GM18508 (cell line): ENCODE measurements around the gene EVPL.
"Not testable (repeated sequence)": the region's sequence is repeated elsewhere in the genome, so short reads cannot be mapped to it uniquely, and the experiment has no call there.

Experiments used
- ATAC-seq: cut with Tn5 transposase; IDR thresholded peaks from one replicate; pipeline ENCODE4 v1.9.1; 2021; ENCODE audit warnings: moderate number of reproducible peaks; ENCODE audit not compliant: insufficient read depth, unreplicated experiment

EVPL gene

GRCh38 chr17:76048711-76049110 is 21.6 kb upstream of the EVPL start:
- no peak for ATAC-seq

- ATAC-seq, result no peak
Observed at GRCh38 chr17:76048025-76048605, 21.0 kb upstream of the EVPL start.

GRCh38 chr17:76046064-76046463 is 19.0 kb upstream of the EVPL start:
- ATAC-seq, result no peak

GRCh38 chr17:76044475-76045007 is 17.4 kb upstream of the EVPL start:
- not testable (repeated sequence) for ATAC-seq

GRCh38 chr17:76042868-76043267 is 15.8 kb upstream of the EVPL start:
- not testable (repeated sequence) for ATAC-seq

- no peak for ATAC-seq
Observed at GRCh38 chr17:76040376-76040775, 13.3 kb upstream of the EVPL start.

- no peak for ATAC-seq
Observed at GRCh38 chr17:76039121-76039520, 12.0 kb upstream of the EVPL start.

GRCh38 chr17:76038050-76038449 is 10.9 kb upstream of the EVPL start:
- ATAC-seq, result no peak

GRCh38 chr17:76036497-76037261 is 9.6 kb upstream of the EVPL start:
- ATAC-seq, result no peak

GRCh38 chr17:76034428-76035350 is 7.6 kb upstream of the EVPL start:
- ATAC-seq, result no peak

- no peak for ATAC-seq
Observed at GRCh38 chr17:76033139-76033538, 6.0 kb upstream of the EVPL start.

- ATAC-seq, result no peak
Observed at GRCh38 chr17:76032780-76033108, 5.6 kb upstream of the EVPL start.

GRCh38 chr17:76032073-76032779 is 5.1 kb upstream of the EVPL start:
- ATAC-seq, result no peak

GRCh38 chr17:76026714-76027158 is 370 bp downstream of the EVPL start:
- ATAC-seq, result no peak

GRCh38 chr17:76025294-76025693 is 1.8 kb downstream of the EVPL start:
- no peak for ATAC-seq

GRCh38 chr17:76024353-76024752 is 2.8 kb downstream of the EVPL start:
- ATAC-seq, result no peak

- no peak for ATAC-seq
Observed at GRCh38 chr17:76023900-76024237, 3.2 kb downstream of the EVPL start.

- ATAC-seq, result no peak
Observed at GRCh38 chr17:76022973-76023899, 3.9 kb downstream of the EVPL start.

GRCh38 chr17:76022285-76022684 is 4.8 kb downstream of the EVPL start:
- ATAC-seq, result no peak
